GM12892 (cell line): ENCODE results near the gene GINS2.

ENCODE experiments used
- DNase-seq: peaks from one replicate; pipeline ENCODE4 v3.0.0; 2011; ENCODE audit not compliant: insufficient read length
- FAIRE-seq: peaks from 2 replicates; lab custom pipeline; 2011; peaks lifted over from hg19 to GRCh38; lab: Jason Lieb, UNC
- POLR2A ChIP-seq: IDR thresholded peaks from 2 replicates; pipeline ENCODE4 v1.6.1; 2011; ENCODE audit warnings: low read depth, low read length, control low read depth
- POLR2AphosphoS5 ChIP-seq: IDR thresholded peaks from 2 replicates; pipeline ENCODE4 v1.6.1; 2011; ENCODE audit warnings: low read depth, low read length, control low read depth
- TAF1 ChIP-seq: IDR thresholded peaks from 2 replicates; pipeline ENCODE4 v1.6.1; 2011; ENCODE audit warnings: low read depth, mild to moderate bottlenecking, control low read depth, low read length, borderline replicate concordance

The GINS2 gene

DNA sequence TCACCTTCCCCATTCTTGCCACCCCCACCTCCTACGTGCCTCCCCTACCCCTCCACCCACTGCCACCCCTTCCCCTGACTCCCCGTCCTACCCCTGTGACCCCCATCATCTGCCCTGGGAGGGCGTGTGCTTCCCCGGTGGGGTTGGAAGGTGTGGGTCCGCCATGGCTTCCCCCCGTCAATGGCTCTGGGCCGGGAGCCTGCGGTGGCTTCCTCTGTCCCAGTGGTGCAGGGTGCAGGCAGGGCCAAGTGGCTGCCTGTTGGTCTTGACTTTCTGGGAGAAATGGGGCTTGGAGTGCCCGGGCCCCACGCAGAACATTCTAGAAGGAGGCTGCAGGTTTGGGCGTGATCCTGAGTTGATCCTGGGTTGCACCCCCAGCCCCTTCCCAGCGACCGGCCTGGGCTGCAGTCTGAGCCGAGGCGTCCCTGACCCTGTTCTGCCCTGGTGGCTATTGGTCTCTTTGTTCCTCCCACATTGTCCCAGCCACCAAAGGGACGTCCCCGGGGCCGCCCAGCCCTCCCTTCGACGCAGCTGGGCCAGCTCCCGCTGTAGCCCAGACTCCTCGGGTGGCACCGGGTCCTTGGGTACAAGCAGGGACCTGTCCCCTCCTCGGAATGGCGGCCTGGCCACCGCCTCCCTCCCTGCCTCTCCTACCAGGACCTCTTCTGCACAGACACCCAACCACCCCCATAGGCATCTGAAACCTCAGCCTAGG, 49.9 kb downstream of the GINS2 start:
- DNase-seq (no peak), FAIRE-seq (no peak)
- TF ChIP-seq POLR2A, result no peak
- no peak for TF ChIP-seq TAF1
- no peak for TF ChIP-seq POLR2AphosphoS5

DNA sequence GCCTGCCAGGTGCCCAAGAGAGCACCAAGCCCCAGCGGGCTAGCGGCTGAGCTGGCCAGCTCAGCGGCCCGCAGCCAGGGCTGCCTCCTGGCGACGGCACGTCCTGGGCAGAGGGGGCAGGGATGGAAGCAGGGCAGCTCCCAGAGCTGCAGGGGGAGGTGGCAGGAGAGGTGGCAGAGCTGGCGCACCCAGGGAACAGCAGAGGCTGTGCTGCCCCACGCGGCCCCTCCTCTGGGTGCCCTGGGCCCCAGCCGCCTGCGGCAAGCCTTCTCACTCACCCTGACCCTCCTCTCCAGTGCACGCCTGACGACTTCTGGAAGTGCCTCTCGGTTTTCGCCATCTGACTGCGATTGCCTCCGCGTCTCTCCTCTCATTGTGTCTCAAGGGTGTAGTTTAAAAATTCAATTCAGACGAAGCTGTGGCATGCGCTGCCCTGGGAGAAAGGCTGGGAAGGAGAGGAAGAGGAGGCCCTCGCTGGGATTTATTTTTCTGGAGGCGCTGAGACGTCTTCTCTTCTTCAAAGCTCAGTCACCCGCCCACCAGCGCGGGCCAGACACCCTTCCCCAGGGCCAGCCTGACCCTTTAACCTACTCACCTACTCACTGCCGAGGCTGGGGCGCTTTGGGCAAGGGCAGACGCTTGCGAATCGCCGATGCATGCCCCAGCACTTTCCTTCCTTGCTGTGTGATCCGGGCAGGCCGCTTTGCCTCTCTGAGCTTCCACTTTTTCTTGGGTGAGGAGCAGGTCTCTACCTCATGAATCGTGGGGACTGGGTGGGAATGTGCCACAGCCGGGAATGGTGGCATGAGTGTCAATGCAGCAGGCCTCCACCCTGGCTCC, 50.7 kb downstream of the GINS2 start:
- TF ChIP-seq POLR2A (no peak), TAF1 (no peak), POLR2AphosphoS5 (no peak)
- FAIRE-seq, result no peak
- no peak for DNase-seq

DNA sequence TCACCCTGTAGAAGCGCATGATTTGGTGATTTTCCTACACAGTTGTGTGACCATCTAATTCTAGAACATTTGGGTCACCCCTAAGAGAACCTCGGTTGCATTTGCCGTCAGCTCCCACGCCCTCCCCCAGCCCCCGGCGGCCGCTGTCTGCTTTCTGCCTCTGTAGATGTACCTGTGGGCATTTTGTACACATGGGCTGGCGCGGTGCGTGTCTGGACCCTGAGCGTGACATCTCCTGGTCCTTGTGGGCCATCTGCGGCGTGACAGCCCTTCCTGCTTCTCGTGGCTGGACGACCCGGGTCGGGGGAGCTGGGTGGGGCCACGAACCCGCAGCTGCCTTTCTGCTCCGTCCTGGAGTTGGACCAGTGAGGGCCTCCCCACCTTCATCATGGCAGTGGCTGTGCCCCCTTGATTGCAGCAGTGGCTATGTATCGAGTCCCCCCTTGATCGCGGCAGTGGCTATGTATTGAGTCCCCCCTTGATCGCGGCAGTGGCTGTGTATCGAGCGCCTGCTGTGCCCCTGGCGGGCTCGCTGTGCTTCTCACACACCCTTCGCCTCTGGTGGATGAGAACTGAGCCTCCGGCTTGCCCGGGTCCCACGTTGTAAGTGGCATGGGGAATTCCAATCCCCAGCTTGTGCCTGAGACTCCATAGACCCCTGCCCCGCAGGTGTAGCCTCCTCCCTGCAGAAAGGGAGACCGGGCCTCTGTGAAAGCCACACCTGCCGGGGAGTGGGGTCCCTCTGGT, 51.5 kb downstream of the GINS2 start:
- FAIRE-seq, result no peak
- no peak for DNase-seq

GRCh38 chr16:85636234-85636812, 52.4 kb downstream of the GINS2 start:
- DNase-seq, result no peak
- TF ChIP-seq POLR2A (no peak), TAF1 (no peak), POLR2AphosphoS5 (no peak)
- no peak for FAIRE-seq

More for the DNA sequence above, 51.5 kb downstream of the GINS2 start:
- TF ChIP-seq POLR2A, result no peak
- no peak for TF ChIP-seq TAF1
- TF ChIP-seq POLR2AphosphoS5, result no peak

- TF ChIP-seq POLR2A (no peak), TAF1 (no peak), POLR2AphosphoS5 (no peak)
- no peak for FAIRE-seq
- no peak for DNase-seq
These were observed 53.1 kb downstream of the GINS2 start for GRCh38 chr16:85635545-85636140.

GRCh38 chr16:85634747-85635544, 53.8 kb downstream of the GINS2 start:
- no peak for DNase-seq
- no peak for FAIRE-seq

DNA sequence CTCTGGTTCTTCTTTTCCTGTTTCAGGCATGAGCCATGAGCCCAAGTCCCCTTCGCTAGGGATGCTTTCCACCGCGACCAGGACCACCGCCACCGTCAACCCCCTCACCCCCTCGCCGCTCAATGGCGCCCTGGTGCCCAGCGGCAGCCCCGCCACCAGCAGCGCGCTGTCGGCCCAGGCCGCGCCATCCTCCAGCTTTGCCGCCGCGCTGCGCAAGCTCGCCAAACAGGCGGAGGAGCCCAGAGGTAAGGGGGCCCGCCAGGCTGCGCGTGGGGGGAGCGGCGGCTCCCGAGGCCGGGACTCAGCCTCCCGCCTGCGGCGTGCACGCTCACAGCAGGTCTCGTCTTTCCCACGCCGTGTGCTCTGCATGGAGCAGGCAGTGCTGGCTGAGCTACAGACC, 54.9 kb downstream of the GINS2 start:
- TF ChIP-seq POLR2AphosphoS5 (no peak), TAF1 (no peak), POLR2A (no peak)
- DNase-seq, result no peak
- no peak for FAIRE-seq

More at GRCh38 chr16:85634747-85635544, 53.8 kb downstream of the GINS2 start:
- no peak for TF ChIP-seq TAF1
- no peak for TF ChIP-seq POLR2AphosphoS5

GRCh38 chr16:85633438-85633743, 55.4 kb downstream of the GINS2 start:
- TF ChIP-seq TAF1, result no peak
- FAIRE-seq (no peak), DNase-seq (no peak)

- no peak for FAIRE-seq
- no peak for DNase-seq
- TF ChIP-seq POLR2A (no peak), POLR2AphosphoS5 (no peak), TAF1 (no peak)
These were observed 55.9 kb downstream of the GINS2 start for GRCh38 chr16:85632709-85633437.
